Ovary (tissue), 3 donors: ENCODE measurements around the gene IDH3B.

Experiments
- EP300 ChIP-seq: sonication (generic); formaldehyde crosslinking; IDR thresholded peaks from one replicate; pipeline ENCODE4 v1.6.1; 2017; ENCODE audit warnings: antibody characterized with exemption
- POLR2A ChIP-seq: fragments of 450-650 bp; IDR thresholded peaks from one replicate; pipeline ENCODE4 v1.6.1; 2017; ENCODE audit warnings: antibody characterized with exemption, mild to moderate bottlenecking, moderate library complexity
- TF ChIP-seq, protein P1 (sequence below), 3 donors: fragments of 450-650 bp in 2 of 3; fragments of 200-600 bp in 1 of 3; IDR thresholded peaks; one replicate each; pipeline versions ENCODE4 v1.5.1 to v1.8.0; 2016 to 2022; ENCODE audit warnings: antibody characterized with exemption in 3 of 3, mild to moderate bottlenecking in 1 of 3
- donor health status: DM: no; HTN: no; CAD: no.

DNA sequence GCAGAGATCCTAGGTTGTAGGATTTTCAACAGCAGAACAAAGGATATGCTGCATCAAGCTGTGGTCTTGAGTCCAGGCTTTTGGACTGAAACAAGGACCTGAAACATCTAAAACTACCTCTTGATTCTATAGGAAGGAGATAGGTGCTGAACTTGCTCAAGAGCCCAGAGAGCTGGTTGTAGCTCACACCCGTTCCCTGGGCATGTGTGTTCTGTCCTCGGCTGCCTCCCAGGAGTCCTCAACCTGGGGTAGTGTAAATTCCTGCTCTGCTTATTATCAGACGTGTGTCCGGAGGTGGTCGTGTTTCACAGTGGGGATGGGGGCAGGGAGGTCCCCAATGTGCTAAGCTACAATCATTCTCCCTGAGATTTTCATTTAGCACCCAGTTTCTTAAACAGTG is 6.8 kb downstream of the IDH3B start:
- TF ChIP-seq, protein P1, sequence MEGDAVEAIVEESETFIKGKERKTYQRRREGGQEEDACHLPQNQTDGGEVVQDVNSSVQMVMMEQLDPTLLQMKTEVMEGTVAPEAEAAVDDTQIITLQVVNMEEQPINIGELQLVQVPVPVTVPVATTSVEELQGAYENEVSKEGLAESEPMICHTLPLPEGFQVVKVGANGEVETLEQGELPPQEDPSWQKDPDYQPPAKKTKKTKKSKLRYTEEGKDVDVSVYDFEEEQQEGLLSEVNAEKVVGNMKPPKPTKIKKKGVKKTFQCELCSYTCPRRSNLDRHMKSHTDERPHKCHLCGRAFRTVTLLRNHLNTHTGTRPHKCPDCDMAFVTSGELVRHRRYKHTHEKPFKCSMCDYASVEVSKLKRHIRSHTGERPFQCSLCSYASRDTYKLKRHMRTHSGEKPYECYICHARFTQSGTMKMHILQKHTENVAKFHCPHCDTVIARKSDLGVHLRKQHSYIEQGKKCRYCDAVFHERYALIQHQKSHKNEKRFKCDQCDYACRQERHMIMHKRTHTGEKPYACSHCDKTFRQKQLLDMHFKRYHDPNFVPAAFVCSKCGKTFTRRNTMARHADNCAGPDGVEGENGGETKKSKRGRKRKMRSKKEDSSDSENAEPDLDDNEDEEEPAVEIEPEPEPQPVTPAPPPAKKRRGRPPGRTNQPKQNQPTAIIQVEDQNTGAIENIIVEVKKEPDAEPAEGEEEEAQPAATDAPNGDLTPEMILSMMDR (IDR thresholded peaks at IDR 0.05): no peak
- TF ChIP-seq POLR2A (no peak), EP300 (no peak)
